Small intestine (tissue), 16 donors: Measurements from ENCODE around the gene CSF1. TPM values are rescaled to one million over a fixed set of nuclear protein-coding genes. Genes with fewer than 3 reads are reported as not detected.
"Not testable (repeated sequence)": the region's sequence is repeated elsewhere in the genome, so short reads cannot be mapped to it uniquely, and the experiment has no call there.

Source experiments
- DNase-seq, 2 donors: peaks; one replicate each; pipeline versions ENCODE4 v3.0.0 to v3.0.0-alpha.2; 2013
- FAIRE-seq: peaks from 2 replicates; lab custom pipeline; 2012; peaks lifted over from hg19 to GRCh38; lab: Jason Lieb, UNC
- H3K27ac ChIP-seq, 3 donors: one replicate each; pipeline ENCODE4 v1.5.1; 2013; ENCODE audit warnings: low read length in 2 of 3, mild to moderate bottlenecking in 2 of 3, control low read depth in 1 of 3, inconsistent platforms in 1 of 3, low read depth in 1 of 3, moderate library complexity in 1 of 3
- H3K27me3 ChIP-seq, 3 donors: one replicate each; pipeline ENCODE4 v1.6.1; 2013; ENCODE audit warnings: low read length in 3 of 3, inconsistent platforms in 1 of 3; ENCODE audit not compliant: control insufficient read depth in 3 of 3, insufficient read depth in 3 of 3
- H3K36me3 ChIP-seq, 3 donors: one replicate each; pipeline ENCODE4 v1.6.1; 2013; ENCODE audit warnings: low read length in 3 of 3, inconsistent platforms in 1 of 3, low read depth in 1 of 3, mild to moderate bottlenecking in 1 of 3, moderate library complexity in 1 of 3; ENCODE audit not compliant: control insufficient read depth in 3 of 3, insufficient read depth in 2 of 3
- H3K4me1 ChIP-seq, 3 donors: one replicate each; pipeline ENCODE4 v1.6.1; 2013; ENCODE audit warnings: low read length in 2 of 3, inconsistent platforms in 1 of 3, low read depth in 1 of 3, mild to moderate bottlenecking in 1 of 3, moderate library complexity in 1 of 3; ENCODE audit not compliant: control insufficient read depth in 3 of 3, insufficient read depth in 2 of 3
- H3K4me3 ChIP-seq, 3 donors: one replicate each; pipeline ENCODE4 v1.5.1; 2013; ENCODE audit warnings: low read length in 3 of 3, control low read depth in 1 of 3, inconsistent platforms in 1 of 3, low read depth in 1 of 3, mild to moderate bottlenecking in 1 of 3, moderate library complexity in 1 of 3
- H3K9me3 ChIP-seq, 2 donors: one replicate each; pipeline ENCODE4 v1.6.1; 2013; ENCODE audit warnings: low read depth in 1 of 2, low read length in 1 of 2; ENCODE audit not compliant: control insufficient read depth in 2 of 2, insufficient read depth in 1 of 2
- WGBS, 3 donors: extraction: QIAGEN DNeasy Blood & Tissue Kit; methylation state at CpG; one replicate each; pipeline ENCODE4 v1.1.7; 2013; 5-methylcytosine and 5-hydroxymethylcytosine counted together
- long read RNA-seq, 10 donors: transcript quantifications; one replicate each; lab custom pipeline, GENCODE V29; 2026
- polyA plus RNA-seq, 4 donors: library from polyadenylated mRNA; stranded (reverse) in 3 of 4; unstranded in 1 of 4; fragments of 200-250 nt in 3 of 4; fragments of 120-200 nt in 1 of 4; gene quantifications; one replicate each; pipeline versions ENCODE4 v1.2.1 to v1.2.3, GENCODE V29; 2013
- donor health status: healthy with polysubstance abuse.
- donor health status: control.
- donor health status: control.
- donor health status: Bipolar disorder and iron deficiency.
- donor health status: healthy.

Gene CSF1, protein sequence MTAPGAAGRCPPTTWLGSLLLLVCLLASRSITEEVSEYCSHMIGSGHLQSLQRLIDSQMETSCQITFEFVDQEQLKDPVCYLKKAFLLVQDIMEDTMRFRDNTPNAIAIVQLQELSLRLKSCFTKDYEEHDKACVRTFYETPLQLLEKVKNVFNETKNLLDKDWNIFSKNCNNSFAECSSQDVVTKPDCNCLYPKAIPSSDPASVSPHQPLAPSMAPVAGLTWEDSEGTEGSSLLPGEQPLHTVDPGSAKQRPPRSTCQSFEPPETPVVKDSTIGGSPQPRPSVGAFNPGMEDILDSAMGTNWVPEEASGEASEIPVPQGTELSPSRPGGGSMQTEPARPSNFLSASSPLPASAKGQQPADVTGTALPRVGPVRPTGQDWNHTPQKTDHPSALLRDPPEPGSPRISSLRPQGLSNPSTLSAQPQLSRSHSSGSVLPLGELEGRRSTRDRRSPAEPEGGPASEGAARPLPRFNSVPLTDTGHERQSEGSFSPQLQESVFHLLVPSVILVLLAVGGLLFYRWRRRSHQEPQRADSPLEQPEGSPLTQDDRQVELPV
- 10 to 100 TPM in 1 of 4 donors, 1 to 10 TPM in 2, under 1 TPM in 1; 0.89 to 15.5 (median 4.4) TPM for polyA plus RNA-seq
- long read RNA-seq, donor 1: 0 reads
- long read RNA-seq, donor 2: 0 reads
- long read RNA-seq, donor 3: 0 reads
- long read RNA-seq, donor 4: 0 reads
- long read RNA-seq, donor 5: 0 reads
- long read RNA-seq, donor 6, partial matches to known transcripts: 5 of 5 reads
- long read RNA-seq, donor 6, other reads (novel, unspliced or antisense): 0 of 5 reads
- long read RNA-seq, donor 7: 0 reads
- long read RNA-seq, donor 8: 0 reads
- long read RNA-seq, donor 9: 0 reads
- long read RNA-seq, donor 10, full-length matches to known transcripts: 2 of 2 reads
- long read RNA-seq, donor 10, partial matches to known transcripts: 0 of 2 reads
- long read RNA-seq, donor 10, other reads (novel, unspliced or antisense): 0 of 2 reads

DNA sequence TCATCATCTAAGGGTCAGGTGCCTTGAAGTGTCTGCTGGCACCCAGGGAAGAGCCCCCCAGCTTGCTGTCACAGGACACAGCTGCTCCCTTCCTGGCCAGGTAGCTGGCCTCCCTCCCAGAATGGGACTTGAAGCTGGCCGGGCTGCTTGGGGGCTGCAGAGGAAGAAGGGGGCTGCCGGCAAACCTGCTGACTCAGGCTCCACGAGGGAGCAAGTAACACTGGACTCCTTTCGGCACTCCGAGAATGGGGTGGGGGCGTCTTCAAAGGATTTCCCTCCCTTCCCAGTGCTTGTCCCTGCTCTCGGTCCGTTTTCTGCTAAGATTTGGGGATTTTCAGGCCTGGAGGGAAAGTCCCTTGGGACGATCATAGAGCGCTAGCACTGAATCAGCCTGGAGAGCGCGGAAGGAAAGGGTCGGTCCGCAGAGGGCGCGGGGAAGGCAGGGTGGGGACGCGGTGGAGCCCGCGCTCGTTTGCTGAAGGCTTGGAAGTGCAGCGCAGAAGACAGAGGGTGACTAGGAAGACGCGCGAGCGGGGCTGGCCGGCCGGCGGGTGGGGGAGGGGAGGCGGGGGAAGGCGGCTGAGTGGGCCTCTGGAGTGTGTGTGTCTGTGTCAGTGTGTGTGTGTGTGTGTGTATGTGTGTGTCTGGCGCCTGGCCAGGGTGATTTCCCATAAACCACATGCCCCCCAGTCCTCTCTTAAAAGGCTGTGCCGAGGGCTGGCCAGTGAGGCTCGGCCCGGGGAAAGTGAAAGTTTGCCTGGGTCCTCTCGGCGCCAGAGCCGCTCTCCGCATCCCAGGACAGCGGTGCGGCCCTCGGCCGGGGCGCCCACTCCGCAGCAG is at the start of gene CSF1:
CSF1 (plus strand) TSS at position 727 of the 840 bp plus-strand sequence. CDS start 175 bp downstream, outside the sequence.
- DNase-seq (peak; percentile 46 to 84), FAIRE-seq (no peak)
- 2 to 3% (median 3%) methylated on average over 41 to 45 of the region's 45 CpGs for WGBS, 3 donors

DNA sequence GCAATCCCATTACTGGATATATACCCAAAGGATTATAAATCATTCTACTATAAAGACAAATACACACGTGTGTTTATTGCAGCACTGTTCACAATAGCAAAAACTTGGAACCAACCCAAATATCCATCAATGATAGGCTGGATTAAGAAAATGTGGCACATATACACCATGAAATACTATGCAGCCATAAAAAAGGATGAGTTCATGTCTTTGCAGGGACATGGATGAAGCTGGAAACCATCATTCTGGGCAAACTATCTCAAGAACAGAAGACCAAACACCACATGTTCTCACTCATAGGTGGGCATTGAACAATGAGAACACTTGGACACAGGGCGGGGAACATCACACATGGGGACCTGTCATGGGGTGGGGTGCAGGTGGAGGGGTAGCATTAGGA is 49.0 kb upstream of the CSF1 start:
- H3K27me3 ChIP-seq, H3K9me3 ChIP-seq, H3K27ac ChIP-seq, H3K36me3 ChIP-seq, DNase-seq, H3K4me1 ChIP-seq, FAIRE-seq, H3K4me3 ChIP-seq: not testable (repeated sequence)
- 69 to 81% (median 70%) methylated on average over 2 of the region's 2 CpGs for WGBS, 3 donors

More for the DNA sequence above, at the start of gene CSF1:
- Histone ChIP-seq H3K27me3 (peaks cover 0 to 34% (median 0%) of the 10 kb centered on the region in 3 donors), H3K27ac (peak within 1 kb of the TSS in 2 of 3 donors; percentile 42 to 84), H3K4me1 (peaks cover 0 to 26% (median 0%) of the 10 kb centered on the region in 3 donors), H3K9me3 (no peaks in the 10 kb centered on the region), H3K36me3 (peaks cover 0 to 17% (median 0%) of the 10 kb centered on the region in 3 donors), H3K4me3 (peak within 1 kb of the TSS; percentile 58 to 84 (median 68))

DNA sequence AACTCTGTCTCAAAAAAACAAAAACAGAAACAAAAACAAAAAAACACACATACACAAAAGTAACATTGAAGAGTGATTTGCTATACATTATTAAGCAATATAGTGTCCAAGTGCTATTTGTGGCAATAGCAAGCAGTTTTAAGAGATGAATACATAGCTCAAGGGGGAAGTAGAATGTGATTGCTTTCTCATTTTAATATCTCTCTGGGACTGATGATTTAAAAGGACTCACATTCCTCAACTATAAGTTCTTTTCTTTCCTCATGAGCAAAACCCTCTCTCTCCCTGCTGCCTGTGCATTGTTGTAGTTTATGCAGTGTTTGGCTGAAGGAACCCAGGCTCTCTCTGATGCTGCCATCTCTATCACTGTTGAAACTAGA is 47.0 kb upstream of the CSF1 start:
- Histone ChIP-seq H3K36me3 (no peaks in the 10 kb centered on the region), H3K27ac (peak overlapping the region in 1 of 3 donors; percentile 28), H3K4me3 (no peak overlapping the region), H3K4me1 (peaks cover 0 to 5% (median 2%) of the 10 kb centered on the region in 3 donors), H3K27me3 (no peaks in the 10 kb centered on the region), H3K9me3 (no peaks in the 10 kb centered on the region)
- FAIRE-seq: no peak
- DNase-seq: no peak

DNA sequence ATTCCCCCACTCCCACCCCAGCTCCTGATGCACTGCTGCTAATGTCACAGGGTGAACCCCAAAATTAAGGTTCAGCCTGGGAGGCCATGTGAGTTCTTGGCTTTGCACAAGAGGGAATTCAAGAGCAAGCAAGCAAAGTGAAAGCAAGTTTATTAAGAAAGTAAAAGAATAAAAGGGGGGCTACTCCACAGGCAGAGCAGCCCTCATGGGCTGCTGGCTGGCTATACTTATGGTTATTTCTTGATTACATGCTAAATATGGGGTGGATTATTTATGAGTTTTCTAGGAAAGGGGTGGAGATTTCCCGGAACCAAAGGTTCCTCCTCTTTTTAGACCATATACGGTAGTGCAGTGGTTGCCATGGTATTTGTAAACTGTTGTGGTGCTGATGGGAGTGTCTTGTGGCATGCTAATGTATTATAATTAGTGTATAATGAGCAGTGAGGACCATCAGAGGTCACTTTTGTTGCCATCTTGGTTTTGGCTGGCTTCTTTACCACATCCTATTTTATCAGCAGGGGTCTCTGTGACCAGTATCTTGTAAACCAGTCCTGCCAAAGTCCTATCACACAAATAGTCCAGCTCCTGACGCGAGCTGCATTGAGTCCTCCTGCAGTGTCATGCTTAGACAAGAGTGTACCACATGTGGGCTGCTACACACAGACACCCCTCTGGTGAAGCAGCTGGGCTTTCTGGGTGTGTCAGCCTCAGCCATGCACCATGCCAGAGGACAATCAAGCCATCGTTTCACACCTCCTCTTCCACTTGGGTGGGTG is 46.4 kb upstream of the CSF1 start:
- no peak for FAIRE-seq
- H3K27ac ChIP-seq: peak overlapping the region in 2 of 3 donors; percentile 28 to 63

DNA sequence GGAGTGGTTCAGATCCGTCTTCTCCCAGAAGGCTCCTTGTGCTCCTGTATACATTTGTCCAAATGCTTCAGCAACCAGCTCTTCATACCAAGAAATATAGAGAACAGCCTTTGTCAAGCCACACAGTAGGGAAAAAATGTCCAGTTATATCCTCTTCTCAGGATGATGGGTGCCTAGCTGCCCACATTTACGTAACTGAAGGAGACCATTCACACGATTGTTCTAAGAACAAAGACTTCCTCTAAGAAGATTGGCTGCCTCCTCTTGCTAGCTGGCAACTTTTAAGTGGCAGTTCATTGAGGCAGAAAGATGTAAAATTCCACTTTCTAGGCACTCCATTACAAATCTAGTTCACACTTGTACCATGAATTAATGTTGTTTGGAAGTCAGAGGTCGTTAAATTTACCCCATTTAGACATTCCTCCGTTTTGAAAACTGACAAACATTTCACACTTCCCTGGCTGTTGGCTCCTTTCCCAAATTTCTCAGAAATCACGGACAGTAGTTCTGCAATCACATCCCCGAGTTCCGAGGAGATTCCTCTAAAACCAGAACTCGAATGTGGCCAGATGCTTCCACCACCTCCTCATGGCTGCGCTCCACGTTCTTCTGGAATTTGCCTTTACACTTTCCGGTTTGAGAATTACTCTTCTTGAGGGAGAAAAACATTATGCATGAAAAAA is 45.6 kb upstream of the CSF1 start:
- Histone ChIP-seq H3K36me3 (no peaks in the 10 kb centered on the region), H3K27ac (peak overlapping the region in 2 of 3 donors; percentile 21 to 63), H3K4me3 (no peak overlapping the region), H3K27me3 (no peaks in the 10 kb centered on the region), H3K9me3 (no peaks in the 10 kb centered on the region), H3K4me1 (peaks cover 0 to 5% (median 2%) of the 10 kb centered on the region in 3 donors)
- FAIRE-seq (no peak), DNase-seq (no peak)
- 66 to 93% (median 85%) methylated on average over 12 of the region's 12 CpGs for WGBS, 3 donors

More for the DNA sequence above, 46.4 kb upstream of the CSF1 start:
- 50 to 62% (median 55%) methylated on average over 5 of the region's 5 CpGs for WGBS, 3 donors
- Histone ChIP-seq H3K4me3 (no peak overlapping the region), H3K9me3 (no peaks in the 10 kb centered on the region), H3K27me3 (no peaks in the 10 kb centered on the region), H3K36me3 (no peaks in the 10 kb centered on the region), H3K4me1 (peaks cover 0 to 5% (median 2%) of the 10 kb centered on the region in 3 donors)
- DNase-seq: peak in 1 of 2 donors; percentile 36

DNA sequence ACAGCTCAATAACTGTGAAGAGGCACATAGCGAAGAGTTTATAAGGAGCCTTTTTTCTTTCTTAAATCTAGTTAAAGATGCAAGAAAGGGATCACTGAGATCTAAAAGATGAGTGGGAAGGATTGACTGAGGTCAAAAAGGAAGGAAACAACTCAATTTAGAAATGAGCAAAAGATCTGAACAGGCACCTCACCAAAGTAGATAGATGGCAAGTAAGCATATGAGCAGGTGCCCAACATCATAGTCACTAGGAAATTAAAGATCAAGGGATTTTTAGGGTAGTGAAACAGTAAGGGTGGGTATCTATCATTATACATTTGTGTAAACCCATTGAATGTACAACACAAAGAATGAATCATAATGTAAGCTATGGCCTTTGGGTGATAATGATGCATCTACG is 44.6 kb upstream of the CSF1 start:
- no peak for FAIRE-seq
- H3K4me3 ChIP-seq: no peak overlapping the region
- no peaks in the 10 kb centered on the region for H3K27me3 ChIP-seq
- H3K4me1 ChIP-seq: peaks cover 0 to 5% (median 2%) of the 10 kb centered on the region in 3 donors
- no peaks in the 10 kb centered on the region for H3K36me3 ChIP-seq
- no peak overlapping the region for H3K27ac ChIP-seq
- no peaks in the 10 kb centered on the region for H3K9me3 ChIP-seq
- DNase-seq: no peak
- 93 to 95% (median 94%) methylated on average over 2 of the region's 2 CpGs for WGBS, 3 donors
